ENCODE results near the gene ZXDC.

DNA sequence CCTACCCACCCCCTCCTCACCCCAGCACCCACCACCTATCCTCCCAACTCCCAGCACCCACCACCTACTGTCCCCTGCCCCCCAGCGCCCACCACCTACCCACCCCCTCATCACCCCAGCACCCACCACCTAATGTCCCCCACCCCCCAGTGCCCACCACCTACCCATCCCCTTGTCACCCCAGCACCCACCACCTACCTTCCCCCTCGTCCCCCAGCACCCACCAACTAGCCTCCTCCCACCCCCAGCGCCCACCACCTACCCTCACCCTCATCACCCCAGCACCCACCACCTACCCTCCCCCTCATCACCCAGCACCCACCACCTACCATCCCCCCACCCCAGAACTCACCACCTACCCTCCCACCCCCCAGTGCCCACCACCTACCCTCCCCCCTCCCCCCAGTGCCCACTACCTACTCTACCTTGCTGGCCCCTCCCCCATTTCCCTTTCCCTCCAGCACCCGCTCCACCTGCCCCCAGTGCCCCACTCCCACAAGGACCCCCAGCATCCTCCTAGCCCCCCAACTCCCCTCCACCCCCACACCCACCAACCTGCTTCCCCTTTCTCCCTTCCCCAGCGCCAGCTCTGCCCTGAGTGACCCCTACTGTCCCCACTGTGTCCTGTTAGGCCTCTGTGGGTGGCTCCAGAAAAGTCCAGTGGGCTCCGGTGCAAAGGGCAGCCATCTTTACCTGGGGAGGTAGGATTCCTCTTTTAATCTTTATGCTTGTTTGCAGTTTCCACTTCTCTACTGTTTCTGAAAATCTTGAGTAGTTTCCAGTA lies 40.7 kb upstream of the ZXDC start:
- TF ChIP-seq, protein P1, sequence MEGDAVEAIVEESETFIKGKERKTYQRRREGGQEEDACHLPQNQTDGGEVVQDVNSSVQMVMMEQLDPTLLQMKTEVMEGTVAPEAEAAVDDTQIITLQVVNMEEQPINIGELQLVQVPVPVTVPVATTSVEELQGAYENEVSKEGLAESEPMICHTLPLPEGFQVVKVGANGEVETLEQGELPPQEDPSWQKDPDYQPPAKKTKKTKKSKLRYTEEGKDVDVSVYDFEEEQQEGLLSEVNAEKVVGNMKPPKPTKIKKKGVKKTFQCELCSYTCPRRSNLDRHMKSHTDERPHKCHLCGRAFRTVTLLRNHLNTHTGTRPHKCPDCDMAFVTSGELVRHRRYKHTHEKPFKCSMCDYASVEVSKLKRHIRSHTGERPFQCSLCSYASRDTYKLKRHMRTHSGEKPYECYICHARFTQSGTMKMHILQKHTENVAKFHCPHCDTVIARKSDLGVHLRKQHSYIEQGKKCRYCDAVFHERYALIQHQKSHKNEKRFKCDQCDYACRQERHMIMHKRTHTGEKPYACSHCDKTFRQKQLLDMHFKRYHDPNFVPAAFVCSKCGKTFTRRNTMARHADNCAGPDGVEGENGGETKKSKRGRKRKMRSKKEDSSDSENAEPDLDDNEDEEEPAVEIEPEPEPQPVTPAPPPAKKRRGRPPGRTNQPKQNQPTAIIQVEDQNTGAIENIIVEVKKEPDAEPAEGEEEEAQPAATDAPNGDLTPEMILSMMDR (IDR thresholded peaks at IDR 0.05): no peak
- no peak for TF ChIP-seq POLR2A (IDR thresholded peaks at IDR 0.05)

Measured in tibial nerve (tissue), 3 donors.